ENCODE measurements around the gene CCDC83. TPM values are rescaled to one million over a fixed set of nuclear protein-coding genes. Genes with fewer than 3 reads are reported as not detected.
A peak's percentile ranks its signal among the peaks of the same experiment; 100 is the strongest.
"Not testable (repeated sequence)": the region's sequence is repeated elsewhere in the genome, so short reads cannot be mapped to it uniquely, and the experiment has no call there.

CCDC83 gene
- total RNA-seq, 1 experiment from 2014 or later, result not detected

DNA sequence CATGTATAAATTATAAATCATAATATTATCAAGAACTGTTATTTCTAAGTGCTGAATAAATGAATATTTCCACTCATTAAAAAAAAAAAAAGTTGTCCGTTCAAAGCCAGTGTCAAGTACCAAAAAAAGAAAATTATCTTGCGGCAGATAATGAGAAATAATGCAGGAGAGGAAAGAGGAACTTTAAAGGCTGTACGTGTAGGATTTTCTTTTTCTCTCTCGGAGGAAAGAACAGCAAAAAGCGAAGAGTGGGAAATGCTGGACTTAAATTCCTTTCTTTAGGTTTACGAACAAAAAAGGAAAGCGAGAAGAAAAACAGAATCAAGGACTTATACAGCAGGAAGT, 999 bp upstream of the CCDC83 start:
- peaks cover 4% of the 10 kb centered on the region; the same call in 1 of the 2 replicates for H3K36me3 ChIP-seq (ENCODE audit: control insufficient read depth, insufficient read depth, low read length)
- Mint-ChIP-seq H3K27me3 (ENCODE audit: insufficient read depth, unreplicated experiment) (no peaks in the 10 kb centered on the region), H3K36me3 (ENCODE audit: insufficient read depth, unreplicated experiment) (peaks cover 21% of the 10 kb centered on the region), H3K9me3 (ENCODE audit: unreplicated experiment) (peaks cover 11% of the 10 kb centered on the region), H3K4me1 (ENCODE audit: low read depth, unreplicated experiment) (peaks cover 16% of the 10 kb centered on the region), H3K27ac (ENCODE audit: unreplicated experiment) (peak overlapping the region; percentile 87), H3K4me3 (ENCODE audit: unreplicated experiment) (peak overlapping the region; percentile 83)
- BruUV-seq (replicated peaks), result TSS peak; percentile 76
- peaks cover 5% of the 10 kb centered on the region for H3K4me1 ChIP-seq
- ChIA-PET POLR2A (interaction anchor here (1.1 kb wide), 3 partner anchors 28 to 391 kb away, joined by 3 to 4 read pairs (median 3); partner anchors contain the start of gene TMEM126B), CTCF (interaction anchor here (0.6 to 1.9 kb wide), 23 partner anchors 10 to 958 kb away, joined by 3 to 24 read pairs (median 6); partner anchors contain the start of genes EED, HIKESHI, PICALM and SYTL2)
- intact Hi-C loops (cut with micrococcal nuclease; ENCODE audit: unreplicated experiment), result loop anchor here (1.0 to 10.0 kb wide), 10 partner anchors 43 to 561 kb away; partner anchors contain the start of genes HIKESHI, SYTL2 and TMEM126B
- no peak for TF ChIP-seq CTCF (IDR thresholded peaks at IDR 0.05; ENCODE audit: insufficient read depth in 1 of 2, low read depth in 1 of 2, low read length in 1 of 2, severe bottlenecking in 1 of 2, unreplicated experiment in 1 of 2)
- H3K9me3 ChIP-seq, result 0 out of 2 replicates have a peak, but pooled peaks cover 4% of the 10 kb centered on the region
- peak overlapping the region; percentile 75 for H3K4me3 ChIP-seq (ENCODE audit: low read depth, low read length)
- H3K27me3 ChIP-seq (replicated peaks; ENCODE audit: control insufficient read depth, insufficient read depth, low read length), result no peaks in the 10 kb centered on the region
- no peak for DNase-seq

DNA sequence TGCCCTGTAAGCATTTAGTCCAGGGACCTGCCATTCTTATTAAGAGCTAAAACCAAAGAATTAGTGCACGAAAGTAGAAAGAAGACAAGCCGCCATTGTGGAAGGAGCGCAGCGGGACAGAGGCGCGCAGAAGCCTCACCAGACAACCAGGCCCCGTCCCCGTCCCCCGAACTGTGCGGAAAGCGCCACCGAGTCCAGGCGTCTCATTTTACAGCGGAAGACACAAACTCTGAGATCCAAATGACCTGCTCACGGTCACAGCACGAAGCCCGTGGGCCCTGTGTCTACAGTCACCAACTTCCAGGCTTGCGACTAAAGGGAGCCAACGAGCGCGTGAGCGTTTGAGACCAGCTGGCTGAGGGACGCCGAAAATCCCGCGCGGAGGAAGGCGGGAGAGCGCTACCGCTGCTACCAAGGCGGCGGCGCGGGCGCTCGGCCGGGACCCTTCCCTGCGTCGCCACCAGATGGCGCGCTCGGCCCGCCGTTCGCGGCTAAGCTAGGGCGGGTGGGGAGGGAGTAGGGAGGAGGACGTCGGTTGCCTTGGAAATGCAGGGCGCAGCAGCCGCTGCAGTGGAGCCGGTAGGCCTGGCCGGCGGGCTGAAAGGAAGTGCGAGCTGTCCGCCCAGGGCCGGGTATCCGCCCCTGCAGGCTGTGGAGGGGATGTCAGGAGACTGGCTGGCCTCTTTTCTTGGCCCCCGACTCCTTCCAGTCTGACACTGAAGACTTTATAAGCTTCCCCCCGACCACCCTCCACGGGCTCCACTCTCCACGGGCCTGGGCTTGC, 434 bp upstream of the CCDC83 start:
- no peaks in the 10 kb centered on the region for H3K27me3 Mint-ChIP-seq (ENCODE audit: insufficient read depth, unreplicated experiment)
- 0 out of 2 replicates have a peak, but pooled peaks cover 4% of the 10 kb centered on the region for H3K9me3 ChIP-seq
- H3K4me3 ChIP-seq (ENCODE audit: low read depth, low read length), result peak overlapping the region; percentile 75
- no peaks in the 10 kb centered on the region for H3K27me3 ChIP-seq (replicated peaks; ENCODE audit: control insufficient read depth, insufficient read depth, low read length)
- H3K36me3 Mint-ChIP-seq (ENCODE audit: insufficient read depth, unreplicated experiment), result peaks cover 21% of the 10 kb centered on the region
- BruUV-seq (replicated peaks), result no TSS peak
- peak; percentile 97 to 99 for DNase-seq
- ChIA-PET CTCF (interaction anchor here (0.5 to 1.9 kb wide), 45 partner anchors 10 to 1297 kb away, joined by 3 to 24 read pairs (median 4); partner anchors contain the start of genes EED, HIKESHI, PICALM and SYTL2), POLR2A (interaction anchor here (0.6 to 1.1 kb wide), 7 partner anchors 9 to 436 kb away, joined by 3 to 6 read pairs (median 3); partner anchors contain the start of gene TMEM126B)
- TF ChIP-seq CTCF (IDR thresholded peaks at IDR 0.05; ENCODE audit: insufficient read depth in 1 of 2, low read depth in 1 of 2, low read length in 1 of 2, severe bottlenecking in 1 of 2, unreplicated experiment in 1 of 2), result peak; percentile 95 to 98
- H3K9me3 Mint-ChIP-seq (ENCODE audit: unreplicated experiment), result peaks cover 15% of the 10 kb centered on the region
- H3K4me1 Mint-ChIP-seq (ENCODE audit: low read depth, unreplicated experiment), result peaks cover 16% of the 10 kb centered on the region
- H3K4me3 Mint-ChIP-seq (ENCODE audit: unreplicated experiment), result peak overlapping the region; percentile 83
- peak overlapping the region; percentile 87 for H3K27ac Mint-ChIP-seq (ENCODE audit: unreplicated experiment)
- peaks cover 5% of the 10 kb centered on the region for H3K4me1 ChIP-seq
- intact Hi-C loops (cut with micrococcal nuclease; ENCODE audit: unreplicated experiment), result loop anchor here (1.0 to 10.0 kb wide), 16 partner anchors 35 to 560 kb away; partner anchors contain the start of genes HIKESHI, SYTL2 and TMEM126B
- peaks cover 4% of the 10 kb centered on the region; the same call in 1 of the 2 replicates for H3K36me3 ChIP-seq (ENCODE audit: control insufficient read depth, insufficient read depth, low read length)

DNA sequence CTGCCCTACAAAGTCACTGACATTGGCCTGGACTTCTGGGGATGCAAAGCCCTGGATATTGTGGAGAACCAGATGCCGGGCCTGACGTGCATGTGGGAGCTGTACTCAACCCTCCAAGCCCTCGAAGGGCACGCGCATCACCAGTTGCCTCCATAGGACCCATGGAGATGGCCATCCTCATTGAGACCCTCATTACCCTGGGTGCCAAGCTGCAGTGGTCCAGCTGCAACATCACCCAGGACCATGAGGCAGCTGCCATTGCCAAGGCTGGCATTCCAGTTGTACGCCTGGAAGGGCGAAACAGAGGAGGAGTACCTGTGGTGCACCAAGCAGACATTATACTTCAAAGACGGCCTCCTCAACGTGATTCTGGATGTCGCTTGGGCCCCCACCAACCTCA, 1.9 kb downstream of the CCDC83 start:
- no TSS peak for BruUV-seq (replicated peaks)
- CTCF ChIA-PET, result no interaction called here

GRCh38 chr11:85859541-85859940, 4.4 kb downstream of the CCDC83 start:
- H3K27me3 Mint-ChIP-seq (ENCODE audit: insufficient read depth, unreplicated experiment); H3K36me3 ChIP-seq (ENCODE audit: control insufficient read depth, insufficient read depth, low read length); H3K4me3 ChIP-seq (ENCODE audit: low read depth, low read length); BruUV-seq (replicated peaks); H3K4me3 Mint-ChIP-seq (ENCODE audit: unreplicated experiment); H3K27me3 ChIP-seq (replicated peaks; ENCODE audit: control insufficient read depth, insufficient read depth, low read length); H3K36me3 Mint-ChIP-seq (ENCODE audit: insufficient read depth, unreplicated experiment); CTCF ChIA-PET; DNase-seq; H3K27ac Mint-ChIP-seq (ENCODE audit: unreplicated experiment); H3K9me3 ChIP-seq; POLR2A ChIA-PET: not testable (repeated sequence)
- H3K4me1 ChIP-seq, result peaks cover 18% of the 10 kb centered on the region
- intact Hi-C loops (cut with micrococcal nuclease; ENCODE audit: unreplicated experiment), result loop anchor here (10.0 kb wide), 2 partner anchors 145 to 275 kb away; no protein-coding TSS in a partner anchor
- H3K4me1 Mint-ChIP-seq (ENCODE audit: low read depth, unreplicated experiment), result peaks cover 25% of the 10 kb centered on the region
- peaks cover 15% of the 10 kb centered on the region for H3K9me3 Mint-ChIP-seq (ENCODE audit: unreplicated experiment)

More for the DNA sequence above, 1.9 kb downstream of the CCDC83 start:
- TF ChIP-seq CTCF (IDR thresholded peaks at IDR 0.05; ENCODE audit: insufficient read depth in 1 of 2, low read depth in 1 of 2, low read length in 1 of 2, severe bottlenecking in 1 of 2, unreplicated experiment in 1 of 2), result no peak
- no peak for DNase-seq
- no peak overlapping the region for H3K4me3 ChIP-seq (ENCODE audit: low read depth, low read length)
- peaks cover 3% of the 10 kb centered on the region; the same call in 1 of the 2 replicates for H3K36me3 ChIP-seq (ENCODE audit: control insufficient read depth, insufficient read depth, low read length)
- peaks cover 9% of the 10 kb centered on the region for H3K36me3 Mint-ChIP-seq (ENCODE audit: insufficient read depth, unreplicated experiment)
- H3K4me1 Mint-ChIP-seq (ENCODE audit: low read depth, unreplicated experiment), result peaks cover 16% of the 10 kb centered on the region
- H3K27ac Mint-ChIP-seq (ENCODE audit: unreplicated experiment), result no peak overlapping the region
- H3K4me3 Mint-ChIP-seq (ENCODE audit: unreplicated experiment), result no peak overlapping the region
- H3K4me1 ChIP-seq, result peaks cover 5% of the 10 kb centered on the region
- H3K27me3 Mint-ChIP-seq (ENCODE audit: insufficient read depth, unreplicated experiment), result no peaks in the 10 kb centered on the region
- intact Hi-C loops (cut with micrococcal nuclease; ENCODE audit: unreplicated experiment), result loop anchor here (10.0 kb wide), 2 partner anchors 148 to 278 kb away; no protein-coding TSS in a partner anchor
- peaks cover 15% of the 10 kb centered on the region for H3K9me3 Mint-ChIP-seq (ENCODE audit: unreplicated experiment)
- no peaks in the 10 kb centered on the region for H3K9me3 ChIP-seq
- H3K27me3 ChIP-seq (replicated peaks; ENCODE audit: control insufficient read depth, insufficient read depth, low read length), result no peaks in the 10 kb centered on the region
- POLR2A ChIA-PET, result no interaction called here

All from Caco-2 (cell line).